Smooth muscle cell (in vitro differentiated cells): ENCODE data around the gene LEP. TPM values are rescaled to one million over a fixed set of nuclear protein-coding genes. Genes with fewer than 3 reads are reported as not detected.
"Not testable (repeated sequence)": the region's sequence is repeated elsewhere in the genome, so short reads cannot be mapped to it uniquely, and the experiment has no call there.

Source experiments
- DNase-seq: peaks from one replicate; lab custom pipeline; 2025; ENCODE audit not compliant: unreplicated experiment; lab: John Stamatoyannopoulos, UW
- H2AFZ ChIP-seq: fragments of 200-600 bp; sonication (generic); 2 replicates; pipeline ENCODE4 v1.6.0; 2016; ENCODE audit warnings: antibody characterized with exemption, low read depth, mild to moderate bottlenecking
- H3F3A ChIP-seq: fragments of 200-600 bp; sonication (generic); 2 replicates; pipeline ENCODE4 v1.6.0; 2017; ENCODE audit warnings: antibody characterized with exemption, low read depth
- H3K27ac ChIP-seq: fragments of 200-600 bp; sonication (generic); 2 replicates; pipeline ENCODE4 v1.5.1; 2016; ENCODE audit warnings: low read depth, mild to moderate bottlenecking
- H3K27me3 ChIP-seq: fragments of 200-600 bp; sonication (generic); 2 replicates; pipeline ENCODE4 v1.6.1; 2016; ENCODE audit warnings: low read depth, mild to moderate bottlenecking
- H3K36me3 ChIP-seq: fragments of 200-600 bp; sonication (generic); 2 replicates; pipeline ENCODE4 v1.5.1; 2016; ENCODE audit warnings: low read depth
- H3K4me1 ChIP-seq: fragments of 200-600 bp; sonication (generic); 2 replicates; pipeline ENCODE4 v1.5.1; 2016; ENCODE audit warnings: low read depth
- H3K4me2 ChIP-seq: fragments of 200-600 bp; sonication (generic); 2 replicates; pipeline ENCODE4 v1.6.0; 2016; ENCODE audit warnings: mild to moderate bottlenecking
- H3K4me3 ChIP-seq: fragments of 200-600 bp; sonication (generic); 2 replicates; pipeline ENCODE4 v1.5.1; 2016; ENCODE audit warnings: mild to moderate bottlenecking
- H3K79me2 ChIP-seq: fragments of 200-600 bp; sonication (generic); 2 replicates; pipeline ENCODE4 v1.6.0; 2016; ENCODE audit warnings: low read depth, mild to moderate bottlenecking
- H3K9ac ChIP-seq: fragments of 200-600 bp; sonication (generic); 2 replicates; pipeline ENCODE4 v1.6.0; 2016; ENCODE audit warnings: low read depth
- H3K9me3 ChIP-seq: fragments of 200-600 bp; sonication (generic); replicated peaks from 2 replicates; pipeline ENCODE4 v1.5.1; 2016; ENCODE audit warnings: low read depth
- H4K20me1 ChIP-seq: fragments of 200-600 bp; sonication (generic); 2 replicates; pipeline ENCODE4 v1.6.0; 2016; ENCODE audit warnings: low read depth
- WGBS: methylation state at CpG from one replicate; pipeline ENCODE4 v1.1.7; 2016; ENCODE audit warnings: low lambda C conversion rate; 5-methylcytosine and 5-hydroxymethylcytosine counted together
- polyA plus RNA-seq: library from polyadenylated mRNA; unstranded; fragments of >200 nt; fragmentation: Nextera tagmentation; extraction: Ambion mirVana; gene quantifications from 2 replicates; pipeline ENCODE4 v1.2.1, GENCODE V29; 2016
- total RNA-seq: library from RNA; depleted of rRNA; stranded (reverse); fragments of >200 nt; gene quantifications from 2 replicates; pipeline ENCODE4 v1.2.3, GENCODE V29; 2014
- TF ChIP-seq, protein P1 (sequence below): fragments of 200-600 bp; sonication (generic); IDR thresholded peaks from 2 replicates; pipeline ENCODE4 v1.5.1; 2017; ENCODE audit warnings: borderline replicate concordance, mild to moderate bottlenecking, antibody characterized with exemption; ENCODE audit not compliant: insufficient read depth, poor library complexity, severe bottlenecking

The LEP gene
- total and polyA plus RNA-seq, 2 experiments from 2014 or later: not detected

DNA sequence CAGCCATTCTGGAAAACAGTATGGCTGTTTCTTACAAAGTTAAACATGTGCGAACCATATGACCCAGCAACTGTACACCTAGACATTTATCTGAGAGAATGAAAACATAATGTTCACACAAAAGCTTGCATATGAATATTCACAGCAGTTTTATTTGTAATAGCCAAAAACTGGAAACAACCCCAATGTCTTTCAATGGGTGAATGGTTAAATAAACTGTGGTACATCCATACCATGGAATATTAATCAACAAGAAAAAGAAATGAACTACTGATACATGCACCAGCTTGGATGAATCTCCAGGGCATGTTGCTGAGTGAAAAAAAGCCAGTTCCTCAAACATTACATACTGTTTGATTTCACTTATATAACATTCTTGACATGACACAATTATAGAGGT is 37.3 kb downstream of the LEP start:
- WGBS: 100% methylated on average over 1 of the region's 1 CpG

GRCh38 chr7:128279124-128279713 is 38.1 kb downstream of the LEP start:
- H3K4me3 ChIP-seq: no peak overlapping the region
- no peaks in the 10 kb centered on the region for H3F3A ChIP-seq
- no peaks in the 10 kb centered on the region for H3K27me3 ChIP-seq
- no peaks in the 10 kb centered on the region for H3K36me3 ChIP-seq
- H3K27ac ChIP-seq: no peak overlapping the region
- no peak overlapping the region for H3K4me2 ChIP-seq
- peaks cover 11% of the 10 kb centered on the region for H3K9me3 ChIP-seq
- DNase-seq: no peak
- 86% methylated on average over 6 of the region's 6 CpGs for WGBS
- no peaks in the 10 kb centered on the region for H4K20me1 ChIP-seq
- TF ChIP-seq, protein P1, sequence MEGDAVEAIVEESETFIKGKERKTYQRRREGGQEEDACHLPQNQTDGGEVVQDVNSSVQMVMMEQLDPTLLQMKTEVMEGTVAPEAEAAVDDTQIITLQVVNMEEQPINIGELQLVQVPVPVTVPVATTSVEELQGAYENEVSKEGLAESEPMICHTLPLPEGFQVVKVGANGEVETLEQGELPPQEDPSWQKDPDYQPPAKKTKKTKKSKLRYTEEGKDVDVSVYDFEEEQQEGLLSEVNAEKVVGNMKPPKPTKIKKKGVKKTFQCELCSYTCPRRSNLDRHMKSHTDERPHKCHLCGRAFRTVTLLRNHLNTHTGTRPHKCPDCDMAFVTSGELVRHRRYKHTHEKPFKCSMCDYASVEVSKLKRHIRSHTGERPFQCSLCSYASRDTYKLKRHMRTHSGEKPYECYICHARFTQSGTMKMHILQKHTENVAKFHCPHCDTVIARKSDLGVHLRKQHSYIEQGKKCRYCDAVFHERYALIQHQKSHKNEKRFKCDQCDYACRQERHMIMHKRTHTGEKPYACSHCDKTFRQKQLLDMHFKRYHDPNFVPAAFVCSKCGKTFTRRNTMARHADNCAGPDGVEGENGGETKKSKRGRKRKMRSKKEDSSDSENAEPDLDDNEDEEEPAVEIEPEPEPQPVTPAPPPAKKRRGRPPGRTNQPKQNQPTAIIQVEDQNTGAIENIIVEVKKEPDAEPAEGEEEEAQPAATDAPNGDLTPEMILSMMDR: no peak
- H3K9ac ChIP-seq: no peak overlapping the region
- H3K79me2 ChIP-seq: no peaks in the 10 kb centered on the region
- no peak overlapping the region for H2AFZ ChIP-seq
- H3K4me1 ChIP-seq: no peaks in the 10 kb centered on the region

More for the DNA sequence above, 37.3 kb downstream of the LEP start:
- TF ChIP-seq, protein P1: no peak
- Histone ChIP-seq H3K27ac (no peak overlapping the region), H2AFZ (no peak overlapping the region), H4K20me1 (no peaks in the 10 kb centered on the region), H3K36me3 (no peaks in the 10 kb centered on the region), H3K79me2 (no peaks in the 10 kb centered on the region), H3K4me1 (no peaks in the 10 kb centered on the region), H3F3A (no peaks in the 10 kb centered on the region), H3K27me3 (no peaks in the 10 kb centered on the region), H3K9me3 (peaks cover 11% of the 10 kb centered on the region), H3K4me2 (no peak overlapping the region), H3K4me3 (no peak overlapping the region), H3K9ac (no peak overlapping the region)
- DNase-seq: no peak

GRCh38 chr7:128280451-128280850 is 39.4 kb downstream of the LEP start:
- H3F3A ChIP-seq, DNase-seq, H3K79me2 ChIP-seq, H3K4me2 ChIP-seq, H3K4me1 ChIP-seq, H4K20me1 ChIP-seq, H3K27ac ChIP-seq, H3K27me3 ChIP-seq, H3K9ac ChIP-seq, H3K36me3 ChIP-seq, H3K4me3 ChIP-seq, H2AFZ ChIP-seq: not testable (repeated sequence)
- 84% methylated on average over 1 of the region's 1 CpG for WGBS
- H3K9me3 ChIP-seq: peaks cover 11% of the 10 kb centered on the region

DNA sequence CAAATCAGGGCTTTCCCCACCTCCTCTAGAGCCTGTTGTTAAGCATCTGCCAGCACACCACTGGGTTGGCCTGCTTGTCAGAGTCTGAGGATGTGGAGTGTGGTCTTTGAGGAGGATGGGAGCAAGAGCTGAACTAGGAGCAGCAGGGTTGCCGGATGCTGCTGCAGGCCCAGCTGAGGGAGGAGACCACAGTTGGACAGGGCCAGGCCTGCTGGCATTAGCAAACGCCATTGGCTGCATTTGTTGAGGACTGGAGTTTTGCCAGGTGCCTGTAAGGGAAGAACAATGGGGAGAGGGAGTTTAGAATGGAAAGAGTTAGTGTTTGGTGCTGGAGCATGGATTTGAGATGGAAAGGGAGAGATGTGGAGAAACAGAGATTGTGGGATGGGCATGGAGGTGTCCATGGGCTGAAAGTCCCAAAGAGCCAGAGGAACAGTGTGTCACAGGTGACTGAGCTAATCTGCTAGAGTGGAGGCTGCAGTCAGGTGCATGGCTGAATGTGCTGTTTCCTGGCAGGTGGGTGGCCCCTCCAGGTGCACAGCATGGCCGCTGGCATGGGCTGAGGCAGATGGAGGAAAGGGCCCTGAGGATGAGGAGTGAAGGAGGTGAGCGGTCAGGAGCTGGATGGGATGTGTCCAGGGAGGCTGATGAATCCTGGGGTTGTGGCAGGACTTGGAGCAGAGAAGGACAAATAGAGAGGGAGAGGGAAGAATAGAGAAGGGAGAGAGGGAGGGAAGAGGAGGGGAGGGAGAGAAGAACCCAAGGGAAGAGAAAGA is 40.7 kb downstream of the LEP start:
- no peaks in the 10 kb centered on the region for H3F3A ChIP-seq
- H3K27ac ChIP-seq: no peak overlapping the region
- no peaks in the 10 kb centered on the region for H3K79me2 ChIP-seq
- peaks cover 11% of the 10 kb centered on the region for H3K9me3 ChIP-seq
- no peaks in the 10 kb centered on the region for H3K4me1 ChIP-seq
- no peaks in the 10 kb centered on the region for H4K20me1 ChIP-seq
- H3K36me3 ChIP-seq: no peaks in the 10 kb centered on the region
- no peaks in the 10 kb centered on the region for H3K27me3 ChIP-seq
- H3K9ac ChIP-seq: no peak overlapping the region
- TF ChIP-seq, protein P1: no peak
- H2AFZ ChIP-seq: no peak overlapping the region
- DNase-seq: no peak
- 86% methylated on average over 4 of the region's 4 CpGs for WGBS
- no peak overlapping the region for H3K4me3 ChIP-seq
- H3K4me2 ChIP-seq: no peak overlapping the region
